NCI-H1436 (cell line): Measurements from ENCODE around the gene IL10.

ENCODE experiments used
- DNase-seq: peaks from one replicate; lab custom pipeline; 2025; lab: John Stamatoyannopoulos, UW

IL10 gene

DNA sequence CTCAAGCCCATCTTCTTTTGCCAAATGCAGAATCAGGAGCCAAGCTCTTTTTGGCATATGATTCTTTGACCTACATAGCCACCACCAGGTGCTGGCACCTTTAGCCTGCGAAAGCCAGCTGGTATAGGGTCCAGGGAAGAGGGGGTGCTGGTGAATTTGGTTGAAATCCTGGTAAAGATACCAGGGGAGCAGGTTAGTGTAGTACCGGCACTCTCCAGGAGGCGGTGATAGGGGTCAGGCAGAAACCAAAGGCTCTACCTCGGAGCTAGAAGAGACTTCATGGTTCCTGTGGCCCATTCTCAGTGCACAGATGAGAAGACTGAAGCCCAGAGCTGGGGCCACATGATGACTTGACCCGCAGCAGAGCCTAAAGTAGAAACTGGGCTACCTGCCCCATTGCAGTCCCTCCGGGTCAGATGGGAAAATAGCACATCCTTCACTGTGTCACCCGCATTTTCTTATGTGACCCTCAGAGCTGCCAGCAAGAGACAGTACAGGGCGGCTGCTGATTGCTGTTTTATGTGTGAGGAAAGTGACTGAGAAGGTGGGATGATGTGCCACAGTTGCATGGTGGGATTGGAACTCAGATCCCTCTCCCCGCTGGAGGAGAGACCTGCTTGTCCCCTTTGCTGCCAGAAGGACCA, 37.7 kb downstream of the IL10 start:
- peak; percentile 33 for DNase-seq

GRCh38 chr1:206732992-206733391, 39.3 kb downstream of the IL10 start:
- no peak for DNase-seq

- DNase-seq = no peak
Measured at GRCh38 chr1:206732508-206732907, 39.8 kb downstream of the IL10 start.

- no peak for DNase-seq
Measured at GRCh38 chr1:206729507-206729906, 42.8 kb downstream of the IL10 start.

GRCh38 chr1:206729050-206729449, 43.2 kb downstream of the IL10 start:
- DNase-seq = no peak

GRCh38 chr1:206728697-206728987, 43.7 kb downstream of the IL10 start:
- DNase-seq = no peak

DNA sequence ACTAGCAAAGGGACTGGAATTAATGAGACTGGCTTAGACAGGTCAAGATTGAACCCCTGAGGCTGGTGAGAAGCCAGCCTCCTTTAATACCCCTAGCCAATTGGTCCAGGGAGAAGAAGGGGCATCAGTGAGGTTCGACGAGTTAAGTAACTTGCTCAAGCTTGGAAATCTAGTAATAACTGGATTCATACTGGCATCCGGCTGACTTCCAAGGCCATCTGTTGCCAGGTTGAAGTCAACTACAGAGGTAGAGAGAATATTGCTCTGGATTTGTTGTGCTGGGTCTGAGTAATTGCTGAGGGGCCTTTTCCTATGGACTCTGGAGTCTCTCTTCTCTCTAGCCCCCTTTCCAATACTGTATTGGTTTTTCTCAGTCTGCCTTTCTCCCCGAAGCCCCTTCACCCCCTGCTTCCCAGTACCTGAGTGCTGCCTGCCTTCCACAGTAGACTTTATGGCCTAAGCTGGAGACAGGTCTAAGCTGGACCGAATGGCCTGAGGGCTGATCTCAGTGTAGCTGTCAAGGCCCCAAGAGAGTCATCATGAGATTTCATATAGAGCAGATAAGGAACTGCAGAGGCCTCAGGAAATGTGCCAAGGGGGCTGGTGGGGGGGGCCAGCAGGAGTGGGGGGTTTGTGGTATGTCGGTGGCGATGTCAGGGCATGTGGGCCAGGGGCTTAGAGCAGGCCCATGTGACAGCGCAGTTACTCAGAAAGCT, 44.2 kb downstream of the IL10 start:
- no peak for DNase-seq

GRCh38 chr1:206725109-206725963, 47.0 kb downstream of the IL10 start:
- DNase-seq = peak; percentile 25

DNA sequence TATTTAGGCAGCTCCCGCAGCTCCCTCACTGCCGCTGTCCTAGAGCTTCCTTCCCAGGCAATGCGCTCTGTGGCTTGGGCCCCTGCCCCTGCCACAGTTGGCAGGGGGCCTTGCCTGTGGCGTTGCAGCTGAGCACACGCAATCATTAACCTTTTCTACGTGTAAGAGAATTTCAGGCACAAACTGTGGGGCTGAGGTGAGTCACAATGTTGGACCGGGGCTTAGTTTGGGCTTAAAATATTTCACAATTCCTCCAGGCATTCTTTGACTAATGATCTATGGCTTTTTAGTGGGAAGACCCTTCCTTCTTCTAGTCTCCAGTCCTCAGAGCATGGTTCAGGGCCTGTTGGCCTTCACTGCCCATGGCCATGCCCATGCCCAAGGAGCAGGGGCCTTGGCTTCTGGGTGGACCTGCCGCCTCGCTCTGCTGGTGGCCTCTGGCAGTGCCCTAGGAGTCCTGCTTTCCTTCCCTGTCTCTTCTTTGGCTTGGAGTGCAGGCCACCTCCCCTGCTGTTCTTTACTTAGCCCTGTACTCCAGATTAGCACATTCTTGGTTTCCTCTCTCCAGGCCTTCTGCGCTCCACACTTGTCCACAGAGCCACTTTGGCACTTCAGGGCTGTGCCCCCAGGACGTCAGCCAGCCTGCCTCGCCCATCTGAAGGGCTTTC, 48.4 kb downstream of the IL10 start:
- DNase-seq = no peak

DNA sequence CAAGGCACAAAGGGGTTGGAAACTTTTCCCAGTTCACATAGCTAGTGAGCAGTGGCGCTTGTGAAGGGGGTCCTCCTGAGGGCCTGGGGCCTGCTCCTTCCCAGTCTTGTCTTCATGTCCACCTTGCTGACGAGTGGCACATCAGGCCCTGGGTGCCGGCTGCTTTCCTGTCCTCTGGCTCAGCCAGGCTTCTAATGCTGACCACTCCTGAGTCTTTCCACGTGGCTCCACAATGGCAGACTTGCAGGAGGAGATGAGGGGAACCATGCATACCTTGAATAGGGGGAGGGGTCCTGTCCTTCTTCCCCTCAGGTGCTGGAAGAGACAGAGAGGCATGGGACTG, 48.9 kb downstream of the IL10 start:
- DNase-seq = no peak

DNA sequence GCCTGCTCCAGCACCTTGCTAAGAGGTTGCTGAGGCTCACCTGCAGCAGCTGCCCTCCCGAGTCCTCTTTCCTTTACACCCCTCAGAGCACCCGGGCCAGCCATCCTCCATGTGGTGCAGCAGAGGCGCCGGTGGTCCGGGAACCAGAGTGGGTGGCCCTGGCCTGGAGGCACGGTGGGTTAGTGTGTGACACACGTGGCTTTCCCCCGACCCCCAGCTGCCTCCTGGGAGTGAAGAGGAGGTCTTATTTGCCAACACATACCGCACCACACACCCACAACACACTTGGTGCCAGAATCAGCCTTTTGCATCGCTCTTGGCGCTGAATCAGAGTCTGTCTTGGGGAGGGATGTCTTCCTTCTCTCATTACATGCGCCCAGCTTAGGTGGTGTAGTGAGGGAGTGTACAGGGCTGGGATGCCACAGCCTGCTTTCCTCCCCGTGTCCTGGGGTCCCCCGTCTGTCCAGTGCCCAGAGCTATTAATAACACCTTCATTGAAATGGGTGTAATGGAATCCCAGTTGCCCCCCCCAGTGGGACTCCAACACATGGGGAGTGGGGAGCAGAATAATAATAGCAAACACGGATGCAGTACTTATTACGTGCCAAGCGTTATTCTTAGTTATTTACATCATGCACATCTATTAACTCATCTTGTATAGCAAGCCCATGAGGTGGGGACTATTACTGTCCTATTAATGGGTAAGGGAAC, 49.4 kb downstream of the IL10 start:
- DNase-seq = no peak

- DNase-seq = no peak
Measured at GRCh38 chr1:206721454-206721853, 50.8 kb downstream of the IL10 start.

DNA sequence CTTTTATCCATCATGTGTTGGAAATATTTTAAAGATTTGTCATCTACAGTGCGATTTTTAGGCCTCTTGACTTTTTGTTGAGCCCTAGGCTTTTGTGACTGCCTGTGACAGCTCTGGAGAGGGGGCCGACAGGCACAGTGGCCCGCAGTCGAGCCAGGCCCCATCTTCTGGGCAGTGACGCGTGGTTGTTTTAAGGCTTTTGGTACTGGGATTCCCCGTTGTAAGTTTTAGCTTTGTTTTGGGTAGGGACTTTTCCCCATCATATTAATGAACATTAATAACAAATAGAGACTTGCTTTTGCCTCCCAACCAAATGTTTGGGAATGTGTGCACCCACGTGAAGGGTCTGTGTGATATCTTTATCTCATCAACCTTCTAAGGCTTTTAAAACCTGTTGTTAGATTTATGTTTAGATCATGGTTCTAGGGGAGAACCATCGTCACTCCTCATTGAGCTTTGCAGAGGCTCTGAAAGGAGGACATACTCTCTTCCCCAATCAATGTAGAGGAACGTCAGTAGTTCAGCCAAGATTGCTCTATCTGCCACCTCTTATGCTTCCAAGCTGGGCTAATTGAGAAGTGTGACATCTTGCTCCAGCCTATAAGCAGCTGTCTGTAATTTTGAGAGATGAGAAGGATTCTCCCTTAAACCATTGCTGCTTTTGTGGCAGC, 53.0 kb downstream of the IL10 start:
- no peak for DNase-seq

- no peak for DNase-seq
Measured at GRCh38 chr1:206717674-206717989, 54.7 kb downstream of the IL10 start.
